HS-5 (cell line): ENCODE measurements around the gene LUZP1.

Source experiments
- DNase-seq: peaks from one replicate; pipeline ENCODE4 v3.0.0-alpha.2; 2012; ENCODE audit warnings: low read depth

LUZP1 gene

DNA sequence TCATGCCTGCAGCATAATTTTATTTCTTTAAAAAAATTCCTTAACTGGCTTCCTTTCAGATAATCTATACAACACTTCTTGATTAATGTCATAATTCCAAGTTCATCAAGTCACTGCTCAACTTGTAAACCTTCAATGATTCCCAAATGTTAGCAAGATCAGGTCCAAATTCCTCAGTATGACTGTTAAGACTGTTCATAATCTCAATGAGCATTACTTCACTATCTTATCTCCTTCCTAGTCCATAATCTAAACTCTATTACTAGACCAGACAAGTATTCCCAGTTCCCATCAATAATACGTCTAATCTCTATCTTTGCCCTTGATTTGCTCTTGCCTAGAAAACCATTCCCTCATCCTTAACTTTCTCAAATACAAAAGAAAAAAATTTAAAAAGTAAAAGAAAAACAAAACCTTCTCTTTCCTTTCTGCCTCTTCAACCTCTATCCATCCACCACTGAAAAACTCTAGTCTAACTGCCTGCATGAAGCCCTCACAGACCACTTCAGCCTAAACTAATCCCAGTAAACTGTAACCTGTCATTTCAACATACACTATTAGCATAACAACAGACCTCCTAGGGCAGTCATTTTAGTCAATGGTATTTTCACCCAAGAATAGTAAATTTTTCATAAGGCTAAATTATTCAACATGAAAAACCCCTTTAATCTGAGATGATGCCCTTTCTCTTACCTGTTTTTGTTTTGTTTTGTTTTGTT is 15.5 kb downstream of the LUZP1 start:
- no peak for DNase-seq

DNA sequence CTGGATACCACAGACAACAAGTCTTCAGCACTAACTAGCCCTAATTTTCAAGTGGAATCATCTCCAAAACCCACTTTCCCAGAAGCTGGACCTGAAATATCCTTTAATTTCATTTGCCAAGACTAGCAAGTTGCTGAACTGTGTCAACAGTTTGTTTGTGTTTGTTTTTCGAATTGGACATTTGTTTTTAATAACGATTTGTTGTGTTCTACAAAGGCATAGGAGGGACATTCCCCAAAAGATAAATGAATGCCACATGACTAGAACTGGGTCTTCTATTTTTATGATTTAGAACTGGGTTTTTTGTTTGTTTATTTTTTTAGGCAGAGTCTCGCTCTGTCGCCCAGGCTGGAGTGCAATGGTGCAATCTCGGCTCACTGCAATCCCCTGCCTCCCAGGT is 17.9 kb downstream of the LUZP1 start:
- DNase-seq: no peak

DNA sequence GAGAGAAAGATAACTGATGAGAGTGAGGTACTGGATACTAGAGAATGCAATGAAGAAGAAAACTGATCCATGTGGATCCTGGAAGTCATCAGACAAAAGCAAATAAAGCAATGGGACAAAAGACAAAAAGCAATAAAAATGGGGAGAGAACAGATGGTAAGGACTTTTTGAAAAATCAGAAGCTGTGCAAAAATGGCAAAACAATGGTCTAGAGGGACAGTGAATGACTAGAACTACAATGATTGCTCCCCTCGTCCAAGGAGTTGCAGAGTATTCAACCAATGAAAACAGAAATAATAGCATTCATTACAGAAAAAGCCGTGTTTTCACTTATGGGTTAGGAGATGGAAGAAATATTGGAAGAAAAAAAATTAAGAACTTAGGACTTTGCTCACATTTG is 18.5 kb downstream of the LUZP1 start:
- DNase-seq: no peak

DNA sequence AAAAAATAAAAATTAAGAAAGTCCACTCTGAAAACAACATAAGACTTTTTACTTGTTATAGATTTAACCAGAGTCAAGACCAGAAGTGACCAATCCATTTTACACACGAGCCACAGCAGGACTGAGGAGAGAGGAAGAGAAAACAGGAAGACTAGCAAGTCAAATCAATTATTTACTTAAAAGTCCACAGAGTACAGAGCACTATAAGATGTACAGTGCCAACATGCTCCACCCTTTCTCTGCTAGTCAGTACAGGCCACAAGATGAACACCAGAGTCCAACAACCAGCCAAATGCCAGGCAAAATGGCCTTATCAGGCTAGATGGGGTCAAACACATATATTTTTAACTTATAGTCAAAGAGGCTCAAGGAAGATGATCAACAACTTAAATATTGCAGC is 19.5 kb downstream of the LUZP1 start:
- no peak for DNase-seq

DNA sequence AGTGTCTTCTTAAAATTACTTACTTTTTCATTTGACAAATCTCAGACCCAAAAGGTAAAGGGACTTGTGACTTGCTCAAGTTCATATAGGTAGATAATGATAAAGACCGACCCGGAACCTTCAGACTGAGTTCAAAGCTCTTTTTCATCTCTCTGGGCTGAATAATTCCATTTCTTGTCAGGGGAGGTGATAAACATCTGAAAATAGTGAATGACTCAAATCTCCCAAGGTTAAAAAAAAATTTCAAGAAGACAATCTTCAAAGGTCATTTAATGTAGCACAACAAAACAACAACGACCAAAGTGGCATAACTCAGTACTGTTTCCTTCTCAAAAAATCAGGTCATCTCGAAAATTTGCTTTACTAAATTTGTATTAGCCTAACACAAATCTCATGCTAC is 20.6 kb downstream of the LUZP1 start:
- no peak for DNase-seq

DNA sequence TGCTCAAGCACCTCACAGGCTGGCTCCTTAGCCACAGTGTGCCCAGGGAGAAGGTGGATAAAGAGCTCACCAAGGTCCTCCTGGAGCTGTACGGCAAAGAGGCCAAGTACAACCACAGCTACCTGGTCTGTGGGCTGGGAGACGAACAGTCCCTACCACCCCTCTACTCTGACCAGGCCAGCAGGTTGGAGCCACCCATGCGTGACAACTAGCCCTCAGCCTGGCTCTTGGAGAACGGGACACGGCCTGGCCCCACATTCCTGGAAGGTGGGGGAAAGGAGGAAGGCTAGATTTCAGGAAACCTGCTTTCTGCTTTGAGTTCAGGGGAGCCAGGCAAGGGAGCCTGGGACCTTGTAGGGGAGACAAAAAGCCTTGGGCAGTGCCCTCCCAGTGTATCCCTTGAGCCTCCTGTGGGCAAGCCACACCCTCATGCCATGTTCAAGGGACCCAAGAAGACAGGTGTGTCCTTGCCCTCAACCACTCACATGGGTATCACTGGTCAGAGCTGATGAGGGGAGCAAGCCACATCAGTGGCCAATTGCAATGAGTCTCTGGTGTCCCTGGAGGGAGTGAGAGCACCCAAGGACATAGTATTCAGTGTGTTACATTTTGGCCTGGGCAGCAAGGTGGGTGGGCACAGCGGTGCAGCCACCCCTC is 27.6 kb downstream of the LUZP1 start:
- DNase-seq: no peak

DNA sequence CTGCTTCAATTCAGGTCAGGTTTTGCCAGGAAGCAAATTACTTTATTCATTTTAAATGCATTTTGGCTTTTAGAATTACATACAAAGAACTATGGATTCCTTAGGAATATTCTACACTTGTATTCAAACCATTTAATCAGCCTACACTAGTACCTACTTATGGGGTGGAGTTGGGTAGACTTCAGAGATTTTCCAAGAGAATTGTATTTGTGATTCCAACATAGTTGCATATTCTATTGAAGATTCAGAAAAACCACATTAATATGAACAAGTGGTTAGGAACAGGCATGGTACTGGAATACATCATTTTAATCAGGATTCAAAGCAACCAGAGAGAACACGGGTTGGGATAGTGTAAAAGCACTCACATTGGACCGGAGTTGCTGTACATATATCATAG is 33.4 kb downstream of the LUZP1 start:
- no peak for DNase-seq

DNA sequence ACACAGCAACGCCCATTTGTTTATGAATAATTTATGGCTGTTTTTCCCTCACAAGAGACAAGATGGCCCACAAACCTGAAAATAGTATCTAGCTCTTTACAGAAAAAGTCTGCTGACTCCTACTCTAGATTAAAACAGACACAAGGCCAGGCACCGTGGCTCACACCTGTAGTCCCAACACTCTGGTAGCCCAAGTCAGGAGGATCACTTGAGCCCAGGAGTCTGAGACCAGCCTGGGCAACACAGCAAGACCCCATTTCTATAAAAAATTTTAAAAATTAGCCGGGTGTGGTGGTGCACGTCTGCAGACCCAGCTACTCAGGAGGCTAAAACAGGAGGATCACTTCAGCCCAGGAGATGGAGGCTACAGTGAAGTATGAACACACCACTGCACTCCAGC is 34.6 kb downstream of the LUZP1 start:
- no peak for DNase-seq

DNA sequence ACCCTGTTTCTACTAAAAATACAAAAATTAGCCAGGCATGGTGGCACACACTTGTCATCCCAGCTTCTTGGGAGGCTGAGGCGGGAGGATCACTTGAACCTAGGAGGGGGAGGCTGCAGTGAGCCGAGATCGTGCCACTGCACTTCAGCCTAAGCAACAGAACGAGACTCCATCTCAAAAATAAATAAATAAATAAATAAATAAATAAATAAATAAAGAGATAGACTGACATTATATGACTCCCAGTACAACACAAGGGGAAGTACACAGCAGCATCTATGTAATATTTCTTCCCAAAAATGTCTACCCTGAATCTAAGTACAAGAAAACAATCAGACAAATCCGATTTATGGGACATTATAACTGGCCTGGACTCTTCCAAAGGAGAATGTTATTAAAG is 35.1 kb downstream of the LUZP1 start:
- DNase-seq: no peak

DNA sequence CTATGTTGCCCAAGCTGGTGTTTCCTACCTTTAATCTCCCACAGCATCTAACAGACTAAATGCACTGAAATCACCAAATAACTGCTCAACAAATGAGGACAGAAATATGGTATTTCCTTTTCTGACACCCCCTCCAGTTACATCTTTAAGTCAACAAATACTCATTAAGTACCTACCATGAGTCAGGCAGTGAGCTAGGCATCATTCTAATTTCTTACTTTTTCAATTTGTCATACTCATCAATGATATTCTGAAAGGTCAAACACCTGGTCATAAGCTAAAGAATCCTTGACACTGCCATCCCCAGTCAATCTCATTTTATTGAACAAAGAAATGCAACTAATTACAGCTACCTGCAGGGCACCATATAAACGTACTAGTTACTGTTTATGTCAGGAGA is 36.6 kb downstream of the LUZP1 start:
- DNase-seq: no peak

DNA sequence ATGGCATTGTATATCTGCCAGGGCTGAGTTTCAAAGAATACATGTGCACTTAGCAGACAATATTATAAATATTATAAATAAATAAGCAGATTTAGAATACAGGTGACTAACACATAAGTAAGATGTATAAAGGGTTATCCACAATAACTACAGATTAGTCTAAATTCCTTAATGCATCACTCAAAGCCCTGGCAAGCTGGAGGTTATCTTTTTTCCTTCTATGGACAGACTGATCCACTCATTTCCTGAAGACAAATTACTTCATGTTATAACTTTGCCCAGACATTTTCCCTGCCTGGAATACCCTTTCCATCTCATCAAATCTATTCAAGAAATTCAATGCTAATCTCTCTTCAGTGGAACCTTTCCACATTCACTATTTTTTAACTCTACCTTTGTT is 38.8 kb downstream of the LUZP1 start:
- peak; percentile 22 for DNase-seq

DNA sequence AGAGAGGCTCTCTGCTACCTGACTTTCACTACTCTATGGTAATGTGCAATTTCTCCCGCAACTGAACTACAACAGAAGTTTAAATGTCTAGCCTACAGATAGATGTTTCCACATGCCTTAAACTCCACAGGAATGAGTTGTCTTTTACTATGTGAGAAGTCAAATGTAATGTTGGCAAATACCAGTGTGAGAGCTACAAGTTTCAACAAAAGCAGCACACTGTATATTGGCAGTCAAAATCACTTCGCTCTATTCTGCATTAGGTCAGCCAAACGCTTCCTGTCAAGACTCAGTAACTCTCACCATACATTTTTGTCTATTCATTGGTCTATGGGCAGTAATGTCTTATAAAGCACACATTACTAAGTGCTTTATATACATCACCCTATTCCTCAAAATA is 41.9 kb downstream of the LUZP1 start:
- DNase-seq: no peak

DNA sequence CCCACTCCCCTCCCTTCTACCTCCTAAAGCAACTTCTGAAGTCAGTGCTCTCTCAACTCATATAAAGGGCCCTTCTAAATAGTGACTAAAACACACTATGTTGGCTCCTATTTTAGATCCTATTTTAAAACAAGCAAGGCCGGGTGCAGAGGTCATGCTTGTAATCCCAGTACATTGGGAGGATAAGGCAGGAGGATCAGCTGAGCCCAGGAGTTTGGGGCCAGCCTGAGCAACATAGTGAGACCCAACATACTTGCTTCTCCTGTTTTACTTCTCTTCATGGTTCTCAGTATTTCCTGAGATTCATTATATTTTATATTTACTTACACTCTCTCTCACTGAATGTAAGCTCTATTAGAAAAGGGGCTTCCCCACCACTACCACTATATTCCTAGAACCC is 42.5 kb downstream of the LUZP1 start:
- DNase-seq: no peak

DNA sequence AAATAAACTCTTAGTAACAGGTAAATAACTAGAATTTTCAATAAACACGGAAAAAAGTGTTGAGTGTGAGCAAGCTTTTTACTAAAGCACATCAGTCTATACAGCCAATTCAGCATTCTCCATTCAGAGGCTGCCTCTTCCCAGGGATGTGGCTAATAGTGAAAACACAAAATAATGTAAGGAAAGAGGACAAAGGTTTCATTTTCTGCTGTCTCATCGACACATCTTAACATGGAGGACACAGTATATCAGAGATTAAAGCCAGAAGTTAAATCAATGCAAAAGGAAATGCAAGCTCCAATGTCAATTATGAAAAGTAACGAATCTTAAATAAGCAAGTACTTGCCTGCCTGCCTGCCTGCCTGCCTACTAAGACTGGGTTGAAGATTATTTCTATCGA is 43.2 kb downstream of the LUZP1 start:
- no peak for DNase-seq

DNA sequence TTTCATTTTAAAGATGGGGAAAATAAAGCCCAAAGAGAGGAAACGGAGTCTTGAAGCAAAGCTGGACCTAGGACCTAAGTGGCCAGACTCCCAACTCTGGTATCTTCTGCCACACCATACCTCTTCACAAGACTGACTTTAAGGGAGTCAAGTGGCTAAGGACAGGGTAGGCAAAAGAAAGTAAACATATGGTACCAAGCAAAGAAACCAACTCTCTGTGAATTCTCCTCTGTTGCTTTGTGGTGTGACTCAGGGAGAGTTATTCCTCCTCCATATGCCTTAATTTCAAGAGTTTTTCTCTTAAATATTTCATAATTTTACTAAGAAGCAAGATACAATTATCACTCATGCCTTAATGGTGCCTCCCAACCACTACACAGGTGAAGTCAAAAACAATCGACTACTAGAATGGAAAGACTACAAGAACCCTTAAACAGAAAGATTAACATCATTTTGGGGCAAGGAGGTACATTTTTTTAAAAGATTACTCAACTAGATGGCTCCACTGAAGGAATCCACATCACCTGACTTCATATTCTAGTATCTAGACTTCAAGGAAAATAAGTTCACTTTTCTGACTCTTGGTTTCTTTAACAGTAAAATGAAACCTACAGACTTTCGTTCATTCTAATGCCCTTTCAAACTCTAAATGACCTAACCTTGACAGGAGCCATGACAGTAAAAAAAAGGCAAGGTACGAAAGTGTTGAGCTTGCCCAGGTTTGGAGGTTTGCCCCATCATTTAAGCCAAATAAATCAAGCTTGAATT is 44.2 kb downstream of the LUZP1 start:
- DNase-seq: no peak

DNA sequence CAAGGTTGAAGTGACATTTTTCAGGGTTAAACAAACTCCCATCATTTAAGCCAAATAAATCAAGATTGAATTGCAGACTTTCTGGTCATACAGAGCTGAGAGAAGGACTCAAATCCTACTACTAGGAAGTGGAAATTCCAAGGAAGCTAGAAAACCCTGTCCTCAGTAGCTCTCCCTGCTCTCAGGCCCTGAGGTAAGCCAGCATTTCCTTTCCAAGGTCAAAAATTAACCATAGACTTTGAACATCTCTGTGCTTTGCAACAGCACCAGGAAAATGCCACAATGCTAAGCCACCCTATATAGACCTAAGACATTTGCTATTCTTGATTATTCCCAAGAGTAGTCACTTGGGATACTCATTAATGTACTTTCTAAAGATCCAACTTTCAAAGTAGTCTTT is 45.1 kb downstream of the LUZP1 start:
- no peak for DNase-seq

DNA sequence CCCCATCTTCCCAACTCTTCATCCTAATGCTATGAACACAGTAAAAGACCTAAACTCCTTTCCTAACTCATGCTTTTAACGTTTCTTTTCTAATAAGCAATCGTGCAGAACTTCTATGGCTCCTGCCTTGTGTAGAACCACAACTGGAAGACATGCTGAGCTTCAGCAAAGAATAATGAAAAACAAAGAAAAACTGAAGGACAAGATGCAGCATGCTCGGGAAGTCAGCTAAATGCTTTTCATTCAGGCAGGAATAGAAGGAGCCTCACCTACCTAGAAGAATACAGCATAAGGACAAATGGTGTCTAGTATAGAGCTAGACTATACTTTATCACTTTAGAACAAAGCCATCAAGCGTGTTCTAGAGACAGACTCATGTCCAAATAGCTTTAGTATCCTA is 45.9 kb downstream of the LUZP1 start:
- no peak for DNase-seq

DNA sequence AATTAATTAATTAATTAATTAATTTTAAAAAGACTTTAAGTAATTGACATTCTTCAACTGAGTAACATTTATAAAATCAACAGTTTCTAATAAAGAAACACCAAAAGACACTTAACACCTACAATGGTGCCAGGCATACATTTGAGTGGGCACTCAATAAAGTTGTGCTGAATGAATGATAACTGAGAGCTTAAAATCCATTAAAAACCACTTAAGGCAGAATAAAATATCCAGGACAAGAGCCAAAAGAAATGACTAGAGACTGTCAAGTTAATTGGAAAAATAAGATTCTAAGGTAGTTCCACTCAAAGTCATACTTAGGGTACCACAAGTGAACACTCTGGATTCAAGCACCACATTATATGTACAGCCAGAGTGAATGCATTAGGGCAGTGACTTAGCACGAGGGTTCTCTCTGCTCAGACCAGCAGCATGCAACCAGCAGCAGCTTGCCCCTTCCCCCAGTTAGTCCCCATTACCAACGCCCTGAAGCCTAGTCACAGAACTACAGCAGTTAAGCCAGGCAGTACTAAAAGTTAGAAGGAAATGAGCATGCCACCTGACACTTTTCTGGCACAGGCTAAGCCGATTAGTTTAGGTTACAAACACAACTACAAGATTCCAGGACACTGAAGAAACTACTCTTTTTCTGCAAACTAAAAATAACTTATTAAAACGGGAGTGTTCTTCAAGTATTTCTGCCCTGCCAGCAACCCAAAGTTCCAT is 46.5 kb downstream of the LUZP1 start:
- no peak for DNase-seq

DNA sequence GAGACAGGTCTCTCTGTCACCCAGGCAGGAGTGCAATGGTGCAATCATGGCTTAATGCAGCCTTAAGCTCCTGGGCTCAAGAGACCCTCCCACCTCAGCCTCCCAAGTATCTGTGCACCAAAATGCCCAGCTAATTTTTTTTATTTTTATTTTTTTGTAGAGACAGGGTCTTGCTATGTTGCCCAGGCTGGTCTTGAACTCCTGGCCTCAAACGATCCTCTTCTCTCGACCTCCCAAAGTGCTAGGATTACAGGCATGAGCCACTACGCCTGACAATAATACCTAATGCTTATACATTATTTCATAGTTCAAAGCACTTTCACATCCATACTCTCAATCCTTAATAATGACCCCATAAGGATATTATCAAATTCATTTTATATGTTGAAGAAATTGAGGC is 48.3 kb downstream of the LUZP1 start:
- no peak for DNase-seq

DNA sequence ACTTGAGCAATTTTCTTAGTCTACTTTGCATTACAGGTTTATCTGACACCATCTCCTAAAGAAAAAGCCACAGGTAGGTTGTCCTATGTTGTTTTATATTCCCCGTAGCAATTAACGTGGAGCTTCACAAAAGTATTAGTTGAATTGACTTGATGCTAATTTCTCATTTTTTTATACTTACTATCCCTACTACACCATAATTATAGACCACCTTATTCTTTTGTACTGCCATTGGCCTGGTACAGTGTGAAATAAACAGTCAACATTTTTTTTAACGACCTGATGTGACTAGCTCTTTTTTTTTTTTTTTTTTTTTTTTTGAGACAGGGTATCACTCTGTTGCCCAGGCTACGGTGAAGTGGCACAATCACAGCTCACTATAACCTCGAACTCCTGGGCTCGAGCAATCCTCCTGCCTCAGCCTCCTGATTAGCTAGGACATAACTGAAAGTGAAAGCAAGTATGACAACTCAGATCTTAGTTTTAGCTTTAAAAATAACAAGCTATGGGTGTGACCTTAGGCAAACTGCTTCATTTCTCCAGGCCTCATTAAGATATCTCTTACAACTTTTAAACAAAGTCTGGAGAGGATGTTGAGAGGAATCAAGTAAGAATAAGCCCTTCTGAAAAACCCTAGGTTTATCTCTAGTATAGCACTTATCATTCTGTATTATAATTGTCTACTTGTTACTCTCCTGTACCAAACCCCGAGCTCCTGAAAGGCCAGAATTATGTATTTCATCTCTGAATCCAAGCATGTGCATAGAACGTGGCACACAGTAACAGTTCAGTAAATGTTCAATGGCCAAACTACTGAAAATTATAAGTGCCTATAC is 49.5 kb downstream of the LUZP1 start:
- no peak for DNase-seq

DNA sequence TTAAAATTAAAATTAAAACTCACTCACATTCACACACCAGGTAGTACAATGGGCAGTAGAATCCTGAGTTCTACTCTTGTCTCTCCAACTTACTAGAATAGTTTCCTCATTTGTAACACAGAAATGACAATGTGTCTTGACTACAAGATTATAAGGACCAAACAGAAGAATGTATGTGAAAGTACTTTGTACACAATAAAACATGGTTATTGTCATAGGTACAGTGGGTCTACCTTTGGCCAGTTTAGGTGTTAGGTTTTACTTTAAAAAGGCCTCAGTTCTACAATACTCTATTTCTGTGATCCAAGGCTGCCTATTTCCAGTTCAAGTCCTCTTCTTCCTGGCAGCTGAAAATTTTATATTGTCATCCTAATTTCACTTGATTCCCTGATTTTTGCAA is 50.2 kb downstream of the LUZP1 start:
- DNase-seq: no peak
